GM12878 (cell line): ENCODE measurements around the gene PP2D1. TPM values are rescaled to one million over a fixed set of nuclear protein-coding genes. Genes with fewer than 3 reads are reported as not detected.

ENCODE experiments used
- ATAC-seq: fragments of 200-7000 bp; cut with Tn5 transposase; 3 replicates; pipeline ENCODE4 v1.9.1; 2020; ENCODE audit warnings: mild to moderate bottlenecking, moderate library complexity
- BruUV-seq: library from RNA; stranded (reverse); fragments of 400-500 nt; replicated peaks from 2 replicates; lab custom pipeline; 2021; lab: Mats Ljungman, UMichigan
- CTCF ChIA-PET: fragments of 300-600 bp; sonication (Branson Sonifier 250); formaldehyde crosslinking; extraction: SDS; loops from one replicate; lab custom pipeline; 2021; ENCODE audit warnings: inconsistent platforms; lab: Yijun Ruan, JAX
- POLR2A ChIA-PET: fragments of 350-600 bp; formaldehyde crosslinking; extraction: SDS; loops from one replicate; lab custom pipeline; 2021; ENCODE audit warnings: inconsistent platforms; lab: Charles Lee
- RAD21 ChIA-PET: fragments of 300-600 bp; sonication (Branson Sonifier 250); formaldehyde crosslinking; loops from one replicate; lab custom pipeline; 2023; ENCODE audit warnings: antibody characterized with exemption; ENCODE audit not compliant: unreplicated experiment; lab: Charles Lee
- SMC1A ChIA-PET: fragments of 300-600 bp; sonication (Branson Sonifier 250); formaldehyde crosslinking; loops from one replicate; lab custom pipeline; 2023; ENCODE audit not compliant: unreplicated experiment, uncharacterized antibody; lab: Charles Lee
- DNase-seq: peaks from one replicate; pipeline ENCODE4 v3.0.0-alpha.2; 2011; ENCODE audit warnings: low read depth, low spot score
- FAIRE-seq: peaks from 3 replicates; lab custom pipeline; 2011; peaks lifted over from hg19 to GRCh38; lab: Jason Lieb, UNC
- H2AFZ ChIP-seq: 2 replicates; pipeline ENCODE4 v1.6.0; 2011; ENCODE audit warnings: low read depth, low read length, control low read depth; ENCODE audit not compliant: control insufficient read depth
- H3K27ac ChIP-seq: 2 replicates; pipeline ENCODE4 v1.5.1; 2011; ENCODE audit warnings: control low read depth; ENCODE audit not compliant: control insufficient read depth, insufficient read depth
- H3K27me3 ChIP-seq, 2 experiments: replicated peaks in 1 of 2; 2 replicates each; pipeline versions ENCODE4 v1.6.0 to v1.6.1; 2011; ENCODE audit warnings: low read length in 1 of 2; ENCODE audit not compliant: control insufficient read depth in 2 of 2, insufficient read depth in 2 of 2
- H3K36me3 ChIP-seq, 2 experiments: 2 replicates each; pipeline ENCODE4 v1.5.1; 2011; ENCODE audit warnings: low read length in 1 of 2; ENCODE audit not compliant: control insufficient read depth in 2 of 2, insufficient read depth in 2 of 2
- H3K4me1 ChIP-seq: 2 replicates; pipeline ENCODE4 v1.6.1; 2011; ENCODE audit warnings: mild to moderate bottlenecking, low read length, moderate library complexity, mixed read lengths; ENCODE audit not compliant: control insufficient read depth, insufficient read depth
- H3K4me2 ChIP-seq: 2 replicates; pipeline ENCODE4 v1.6.0; 2011; ENCODE audit warnings: control low read depth; ENCODE audit not compliant: control insufficient read depth, insufficient read depth
- H3K4me3 ChIP-seq: fragments of 200-600 bp; sonication (generic); 2 replicates; pipeline ENCODE4 v1.5.1; 2016
- H3K79me2 ChIP-seq: 2 replicates; pipeline ENCODE4 v1.6.0; 2011; ENCODE audit warnings: low read length; ENCODE audit not compliant: control insufficient read depth, insufficient read depth
- H3K9ac ChIP-seq: 2 replicates; pipeline ENCODE4 v1.8.0; 2011; ENCODE audit warnings: low read length, control low read depth, mixed read lengths; ENCODE audit not compliant: control insufficient read depth, insufficient read depth
- H3K9me3 ChIP-seq: replicated peaks from 3 replicates; pipeline ENCODE4 v1.5.1; 2011; ENCODE audit warnings: mild to moderate bottlenecking, low read length; ENCODE audit not compliant: control insufficient read depth, insufficient read depth
- H4K20me1 ChIP-seq: 2 replicates; pipeline ENCODE4 v1.6.0; 2011; ENCODE audit not compliant: control insufficient read depth, insufficient read depth
- ATF7 ChIP-seq: fragments of 450-650 bp; IDR thresholded peaks from 2 replicates; pipeline ENCODE4 v1.6.1; 2016; ENCODE audit warnings: low read depth, mild to moderate bottlenecking
- CEBPB ChIP-seq, 2 experiments: fragments of 150-350 bp in 1 of 2; IDR thresholded peaks; 2 replicates each; pipeline ENCODE4 v1.6.1; 2012 to 2014; ENCODE audit warnings: low read depth in 2 of 2, low read length in 2 of 2, borderline replicate concordance in 1 of 2, inconsistent platforms in 1 of 2
- CREM ChIP-seq: IDR thresholded peaks from 2 replicates; pipeline ENCODE4 v1.6.1; 2014; ENCODE audit warnings: antibody characterized with exemption, low read depth
- ETV6 ChIP-seq, 2 experiments: fragments of 450-650 bp in 1 of 2; IDR thresholded peaks in 1 of 2; conservative IDR thresholded peaks in 1 of 2; 2 replicates each; pipeline ENCODE4 v1.6.1; 2014; ENCODE audit warnings: antibody characterized with exemption in 1 of 2, borderline replicate concordance in 1 of 2, low read depth in 1 of 2, mild to moderate bottlenecking in 1 of 2, moderate library complexity in 1 of 2
- EZH2 ChIP-seq: IDR thresholded peaks from 2 replicates; pipeline ENCODE4 v1.6.1; 2012; ENCODE audit warnings: low read depth, mild to moderate bottlenecking, control low read depth, inconsistent platforms, low read length, borderline replicate concordance; ENCODE audit not compliant: control insufficient read depth
- GATAD2B ChIP-seq: fragments of 450-650 bp; conservative IDR thresholded peaks from 2 replicates; pipeline ENCODE4 v1.6.1; 2017; ENCODE audit warnings: low read depth, mild to moderate bottlenecking, moderate library complexity
- HSF1 ChIP-seq: fragments of 150-350 bp; IDR thresholded peaks from 2 replicates; pipeline ENCODE4 v1.6.1; 2014; ENCODE audit warnings: mild to moderate bottlenecking, low read depth, low read length
- IKZF1 ChIP-seq: fragments of 450-650 bp; conservative IDR thresholded peaks from 2 replicates; pipeline ENCODE4 v1.6.1; 2017; ENCODE audit warnings: antibody characterized with exemption, mild to moderate bottlenecking
- MTA2 ChIP-seq: fragments of 450-650 bp; IDR thresholded peaks from 2 replicates; pipeline ENCODE4 v1.6.1; 2016; ENCODE audit warnings: low read depth, mild to moderate bottlenecking, moderate library complexity
- PKNOX1 ChIP-seq: fragments of 450-650 bp; IDR thresholded peaks from 2 replicates; pipeline ENCODE4 v1.6.1; 2016; ENCODE audit warnings: mild to moderate bottlenecking
- RAD51 ChIP-seq: fragments of 450-650 bp; IDR thresholded peaks from 2 replicates; pipeline ENCODE4 v1.6.1; 2016; ENCODE audit warnings: moderate library complexity, mild to moderate bottlenecking, inconsistent platforms
- RFX5 ChIP-seq: IDR thresholded peaks from 2 replicates; pipeline ENCODE4 v1.6.1; 2011; ENCODE audit warnings: low read depth, low read length, improper control_type of control experiment
- SMAD5 ChIP-seq: IDR thresholded peaks from 2 replicates; pipeline ENCODE4 v1.6.1; 2016; ENCODE audit warnings: antibody characterized with exemption, low read depth
- STAT1 ChIP-seq: fragments of 450-650 bp; conservative IDR thresholded peaks from 2 replicates; pipeline ENCODE4 v1.6.1; 2014; ENCODE audit warnings: antibody characterized with exemption, mild to moderate bottlenecking
- TBL1XR1 ChIP-seq: IDR thresholded peaks from 2 replicates; pipeline ENCODE4 v1.6.1; 2012; ENCODE audit warnings: low read depth, low read length, improper control_type of control experiment
- ZNF24 ChIP-seq: fragments of 450-650 bp; IDR thresholded peaks from 2 replicates; pipeline ENCODE4 v1.6.1; 2017; ENCODE audit warnings: antibody characterized with exemption, mild to moderate bottlenecking
- WGBS: methylation state at CpG from one replicate; pipeline ENCODE4 v1.1.6; 2016; ENCODE audit warnings: low lambda C conversion rate; ENCODE audit not compliant: insufficient replicate concordance, insufficient coverage; ENCODE audit errors: missing lambda C conversion rate; 5-methylcytosine and 5-hydroxymethylcytosine counted together
- in situ Hi-C: fragments of 300-500 bp; cut with MboI; formaldehyde crosslinking; loops from 9 replicates; pipeline ENCODE4 v1.14.3; 2018; ENCODE audit warnings: mixed read lengths
- intact Hi-C: fragments of 100-400 bp; cut with micrococcal nuclease; formaldehyde crosslinking; loops from one replicate; pipeline ENCODE4 v1.14.2; 2022; ENCODE audit not compliant: unreplicated experiment
- polyA plus RNA-seq, 11 experiments: library from polyadenylated mRNA; depleted of rRNA in 4 of 11; unstranded in 6 of 11; stranded (reverse) in 5 of 11; fragments of >200 nt; fragmentation: Nextera tagmentation in 4 of 11; fragmentation: Illumina TruSeq in 1 of 11; extraction: Ambion mirVana in 4 of 11; extraction: Trizol in 1 of 11; gene quantifications; 1 replicate in 1 of 11; 2 replicates in 10 of 11; pipeline versions ENCODE4 v1.2.1 to v1.2.3, GENCODE V29; 2011 to 2016; ENCODE audit warnings: inconsistent platforms in 2 of 11, missing spikeins in 2 of 11, low read depth in 1 of 11
- total RNA-seq, 4 experiments: library from RNA; depleted of rRNA in 3 of 4; stranded (reverse); fragments of >200 nt in 3 of 4; fragmentation: Illumina TruSeq in 1 of 4; extraction: Trizol in 1 of 4; gene quantifications; 2 replicates each; pipeline versions ENCODE4 v1.2.1 to v1.2.3, GENCODE V29; 2013 to 2021

PP2D1 gene
- total and polyA plus RNA-seq, 10 of the 15 experiments (the other 5 are each of a cell fraction or from before 2014, with no cell fraction given), result 0.04 to 0.18 (median 0.17) TPM; not detected in 7

- no peaks in the 10 kb centered on the region for H4K20me1 ChIP-seq
- no peak for TF ChIP-seq ATF7
- no peak for TF ChIP-seq EZH2
- no peak for TF ChIP-seq IKZF1
- no peak for TF ChIP-seq PKNOX1
- no peak for TF ChIP-seq GATAD2B
- no peak for TF ChIP-seq RFX5
- TF ChIP-seq ZNF24, result no peak
- TF ChIP-seq RAD51, result no peak
- no peak for TF ChIP-seq HSF1
- TF ChIP-seq STAT1, result no peak
- no peak for TF ChIP-seq SMAD5
- no peak for TF ChIP-seq CEBPB (IDR thresholded peaks at IDR 0.05; ENCODE audit: borderline replicate concordance in 1 of 2, low read depth in 2 of 2, low read length in 2 of 2)
- no peak for TF ChIP-seq CREM
- no peak for TF ChIP-seq MTA2
- no peak for TF ChIP-seq TBL1XR1
- TF ChIP-seq ETV6 (conservative IDR thresholded peaks at IDR 0.05 in 1 of 2, IDR thresholded peaks at IDR 0.05 in 1 of 2; ENCODE audit: borderline replicate concordance in 1 of 2, low read depth in 1 of 2), result no peak
- TF ChIP-seq, all 136 proteins: peak for 0
- peak overlapping the region; percentile 89 for H3K9ac ChIP-seq
- POLR2A ChIA-PET, result interaction anchor here (0.6 to 1.4 kb wide), 6 partner anchors 83 to 239 kb away, joined by 3 to 5 read pairs (median 3); partner anchors contain the start of gene SGO1
- CTCF ChIA-PET, result interaction anchor here (0.9 to 1.5 kb wide), 4 partner anchors 16 to 239 kb away, joined by 3 to 6 read pairs (median 4); no protein-coding TSS in a partner anchor
- SMC1A ChIA-PET, result interaction anchor here (1.0 to 1.9 kb wide), 7 partner anchors 11 to 239 kb away, joined by 3 to 5 read pairs (median 3); partner anchors contain the start of gene KAT2B
- peak overlapping the region; percentile 75 for H3K4me2 ChIP-seq
- no peaks in the 10 kb centered on the region for H3K27me3 ChIP-seq
- peaks cover 3% of the 10 kb centered on the region; the same call in 1 of the 2 replicates for H3K4me1 ChIP-seq
- RAD21 ChIA-PET, result interaction anchor here (0.6 to 2.3 kb wide), 8 partner anchors 61 to 238 kb away, joined by 3 to 8 read pairs (median 5); partner anchors contain the start of genes KAT2B and SGO1
- in situ Hi-C loops (loop anchor here (5.0 kb wide), 1 partner anchor 239 kb away; the partner anchor contains the start of gene SGO1), intact Hi-C loops (loop anchor here (5.0 kb wide), 1 partner anchor 61 kb away; no protein-coding TSS in a partner anchor)
- peaks cover 0 to 15% of the 10 kb centered on the region in 2 experiments; a peak in 2 of 4 replicates for H3K36me3 ChIP-seq
- H2AFZ ChIP-seq, result no peak overlapping the region
- no peaks in the 10 kb centered on the region for H3K9me3 ChIP-seq
- H3K4me3 ChIP-seq, result peak overlapping the region; percentile 87
- peak overlapping the region; percentile 91 for H3K27ac ChIP-seq
- no peak for FAIRE-seq
- H3K79me2 ChIP-seq, result peaks cover 63% of the 10 kb centered on the region
- no peak for DNase-seq
- no TSS peak for BruUV-seq
- no peak for ATAC-seq
- 0% methylated on average over 2 of the region's 2 CpGs for WGBS
Observed at GRCh38 chr3:19948226-19948591, 63.9 kb downstream of the PP2D1 start.
